HG03066 (cell line): ENCODE data around the gene OGDH.
"Not testable (repeated sequence)": the region's sequence is repeated elsewhere in the genome, so short reads cannot be mapped to it uniquely, and the experiment has no call there.

Experiments used
- ATAC-seq: cut with Tn5 transposase; IDR thresholded peaks from one replicate; pipeline ENCODE4 v1.9.1; 2021; ENCODE audit warnings: low read depth; ENCODE audit not compliant: unreplicated experiment

OGDH gene

DNA sequence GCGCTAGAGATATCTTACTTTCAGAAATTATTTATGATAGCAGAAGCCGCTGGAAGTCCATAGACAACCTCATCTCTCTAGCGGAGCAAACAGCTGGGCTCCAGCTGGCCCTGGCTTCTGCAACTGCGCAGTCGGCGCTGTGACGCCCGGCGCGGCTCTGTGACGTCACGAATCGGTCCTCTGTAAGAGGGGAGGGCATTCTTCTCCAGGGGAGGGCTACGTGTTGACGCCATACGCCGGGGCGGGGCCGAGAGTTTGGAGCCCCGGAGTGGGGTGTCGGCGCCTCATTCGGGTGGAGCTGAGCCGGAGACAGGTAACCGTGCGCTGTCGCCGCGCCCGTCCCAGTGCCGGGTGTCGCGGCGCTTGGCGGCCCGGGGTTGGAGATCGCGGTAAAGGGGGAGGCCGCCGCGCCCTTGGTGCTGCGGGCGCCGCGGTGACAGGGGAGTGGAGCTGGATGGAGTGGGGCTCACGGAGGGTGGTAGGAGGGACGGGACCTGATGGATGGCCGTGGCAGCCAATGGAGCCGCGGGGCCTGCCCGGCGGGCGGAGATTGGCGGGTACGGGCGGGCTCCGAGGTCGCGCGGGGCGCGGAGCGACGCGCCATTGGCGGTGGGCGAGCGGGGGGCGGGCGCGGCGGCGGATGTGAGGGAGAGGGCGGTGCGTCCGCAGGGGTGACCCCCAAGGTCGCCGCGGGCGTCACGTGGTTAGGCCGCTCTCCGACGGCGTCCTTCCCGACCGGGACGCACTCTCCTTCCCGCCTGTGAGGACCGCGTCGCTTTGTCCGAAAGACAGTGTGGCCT, at the start of gene OGDH:
Gene OGDH (plus strand): TSS at position 287 of the 800 bp plus-strand sequence. CDS start 17,717 bp downstream, outside the sequence.
- peak; percentile 95 for ATAC-seq

DNA sequence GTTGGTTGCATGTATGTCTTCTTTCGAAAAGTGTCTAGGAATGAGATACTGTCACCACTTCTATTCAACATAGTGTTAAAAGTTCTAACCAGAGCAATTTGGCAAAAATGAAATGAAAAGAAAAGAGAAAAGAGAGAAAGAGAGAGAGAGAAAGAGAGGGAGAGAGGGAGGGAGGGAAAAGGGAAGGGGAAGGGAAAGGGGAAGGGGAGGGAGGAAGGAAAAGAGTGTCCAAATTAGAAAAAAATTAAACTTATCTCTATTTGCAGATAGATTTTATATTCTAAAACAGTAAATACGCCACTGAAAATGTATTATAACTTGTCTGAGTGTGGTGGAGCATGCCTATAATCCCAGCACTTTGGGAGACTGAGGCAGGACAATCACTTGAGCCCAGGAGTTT, 48.9 kb upstream of the OGDH start:
- ATAC-seq: no peak

DNA sequence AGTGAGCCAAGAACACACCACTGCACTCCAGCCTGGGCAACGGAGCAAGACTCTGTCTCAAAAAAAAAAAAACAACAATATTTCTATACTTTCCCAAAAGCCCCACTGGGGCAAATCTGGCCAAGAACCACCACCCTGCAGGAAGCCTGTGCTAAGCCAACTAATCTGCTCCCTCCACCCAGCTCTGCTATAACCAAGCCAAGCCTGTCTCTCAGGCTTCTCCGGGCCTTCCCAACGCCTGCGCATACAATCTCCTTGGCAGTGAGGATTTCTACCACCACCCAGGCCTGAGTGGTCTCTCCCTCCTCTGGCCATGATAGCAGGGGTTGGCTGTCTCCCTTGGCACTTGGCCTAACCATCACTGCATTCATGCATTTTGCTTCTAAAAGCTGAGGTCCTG, 46.9 kb upstream of the OGDH start:
- no peak for ATAC-seq

DNA sequence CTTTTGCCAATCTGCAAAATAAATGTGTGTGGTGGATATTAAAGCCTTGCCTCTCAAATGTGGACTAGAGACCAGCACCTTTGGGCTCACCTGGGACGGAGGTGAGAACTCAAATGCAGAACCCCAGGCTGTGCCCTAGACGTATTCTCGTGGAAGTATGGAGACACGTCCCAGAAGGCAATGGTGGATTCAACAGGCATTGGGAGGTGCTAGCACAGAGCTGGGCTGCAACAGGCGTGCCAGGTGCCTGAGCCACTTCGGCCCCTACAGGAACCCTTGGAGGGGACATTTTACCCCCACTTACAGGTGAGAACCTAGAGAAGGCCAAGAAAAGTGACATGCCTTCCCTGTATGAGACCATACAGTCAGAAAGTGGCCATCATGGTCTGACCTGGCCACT, 44.9 kb upstream of the OGDH start:
- ATAC-seq: no peak

DNA sequence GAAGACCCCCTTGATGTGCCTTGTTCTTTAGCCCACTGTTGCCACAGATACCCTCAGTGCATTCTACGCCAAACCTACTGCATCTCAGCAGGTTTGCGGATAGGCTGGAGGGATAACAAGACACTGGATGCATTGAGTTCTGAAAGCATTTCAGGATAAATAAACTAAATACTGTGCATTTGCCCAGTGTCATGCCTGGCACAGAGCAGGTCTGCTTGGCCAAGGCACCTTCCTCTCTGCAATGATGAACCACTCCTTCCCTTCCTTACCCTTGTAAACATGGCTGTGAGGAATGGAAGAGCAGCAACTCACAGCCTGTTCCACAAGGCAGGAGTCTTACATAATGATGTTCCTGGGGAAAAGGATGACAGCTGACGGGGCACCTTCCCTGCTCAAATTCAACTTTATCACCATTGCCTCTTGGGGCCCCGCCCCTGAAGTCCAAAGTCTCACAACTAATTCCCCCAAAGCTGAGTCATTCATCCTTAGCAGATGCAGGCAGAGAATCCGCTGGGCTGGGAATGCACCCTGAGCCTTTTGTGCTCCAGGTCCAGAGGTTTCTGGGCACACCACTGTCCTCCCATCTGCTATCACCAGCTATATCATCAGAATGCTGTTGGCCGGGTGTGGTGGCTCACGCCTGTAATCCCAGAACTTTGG, 44.3 kb upstream of the OGDH start:
- no peak for ATAC-seq

DNA sequence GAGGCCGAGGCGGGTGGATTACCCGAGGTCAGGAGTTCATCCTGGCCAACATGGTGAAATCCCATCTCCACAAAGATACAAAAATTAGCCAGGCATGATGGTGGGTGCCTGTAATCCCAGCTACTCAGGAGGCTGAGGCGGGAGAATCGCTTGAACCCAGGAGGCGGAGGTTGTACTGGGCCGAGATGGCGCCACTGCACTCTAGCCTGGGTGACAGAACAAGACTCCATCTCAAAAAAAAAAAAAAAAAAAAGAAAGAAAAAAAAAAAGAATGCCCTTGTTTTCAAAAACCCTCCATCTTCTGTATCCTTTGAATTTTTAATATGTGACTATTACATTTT, 43.8 kb upstream of the OGDH start:
- ATAC-seq: not testable (repeated sequence)

DNA sequence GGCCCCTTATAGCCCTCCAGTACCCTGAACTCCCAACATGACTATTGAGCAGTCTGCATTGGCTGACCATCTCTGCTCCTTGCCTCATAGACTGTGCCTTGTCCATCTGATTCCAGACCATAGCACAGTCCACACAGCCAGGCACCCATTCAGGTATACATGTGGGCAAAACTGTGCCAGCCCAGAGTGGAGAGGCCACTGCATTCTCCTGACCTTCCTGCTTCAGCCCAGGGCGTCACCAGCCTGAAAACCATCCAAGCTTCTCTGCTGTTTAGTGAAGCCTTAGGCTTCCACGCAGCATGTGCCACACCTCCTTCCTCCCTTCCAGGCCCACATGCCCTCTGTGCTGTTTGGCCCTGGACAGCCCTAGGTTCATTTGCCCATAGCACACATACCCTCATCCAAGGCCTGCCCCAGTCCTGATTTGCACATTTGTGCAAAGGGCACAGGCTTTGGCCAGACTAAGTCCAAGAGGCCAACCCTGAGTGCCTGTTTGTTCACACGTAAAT, 43.2 kb upstream of the OGDH start:
- no peak for ATAC-seq

DNA sequence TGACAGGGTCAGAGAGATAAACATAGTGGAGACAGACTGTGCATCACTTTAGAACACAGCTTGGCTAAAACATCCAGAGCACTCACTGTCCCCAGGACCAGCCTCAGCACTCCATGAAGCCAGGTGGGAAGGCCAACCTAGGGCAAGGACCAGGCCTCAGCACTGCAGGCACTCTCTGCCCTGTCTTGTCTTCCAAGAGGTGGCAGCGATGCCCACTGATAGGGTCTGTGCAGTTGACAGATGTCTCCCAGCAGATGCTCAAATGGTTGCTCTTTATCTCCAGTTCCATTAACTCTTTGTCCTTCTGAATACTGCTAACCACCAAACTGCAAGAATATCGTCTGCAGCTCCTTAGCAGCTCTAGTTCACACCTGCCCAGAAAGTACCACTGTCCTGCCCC, 41.8 kb upstream of the OGDH start:
- ATAC-seq: no peak

DNA sequence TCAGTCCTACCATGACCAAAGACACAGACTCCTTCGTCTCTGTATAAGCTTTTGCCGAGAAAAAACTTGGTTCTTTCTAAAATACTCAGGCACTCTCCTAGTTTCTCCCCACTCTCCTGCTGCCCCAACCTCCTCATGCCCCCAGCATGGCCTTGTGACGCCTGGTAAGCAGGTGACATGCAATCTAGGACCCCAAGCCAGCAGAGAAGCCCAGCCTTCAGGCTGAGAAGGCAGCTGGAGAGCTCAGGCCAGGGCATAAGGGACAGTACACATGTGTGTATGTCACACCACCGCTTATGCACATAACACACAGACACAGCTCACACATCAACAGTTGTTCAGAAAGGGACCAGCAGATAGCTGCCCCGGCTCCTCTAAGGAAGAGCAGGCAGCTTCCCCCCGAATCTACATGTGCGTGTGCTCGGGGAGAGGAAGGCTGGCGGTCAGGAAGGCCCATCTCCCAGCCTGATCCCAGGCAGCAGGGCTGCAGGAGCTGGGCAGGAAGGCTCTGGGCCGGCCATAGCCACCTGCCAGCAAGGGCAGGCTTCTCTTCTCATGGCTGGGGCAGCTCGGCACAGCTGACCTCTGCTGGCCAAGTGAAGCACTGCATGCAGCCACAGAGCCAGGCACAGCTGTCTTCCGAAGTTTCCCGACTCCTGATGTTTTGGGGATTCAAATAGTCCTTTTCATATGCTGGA, 41.2 kb upstream of the OGDH start:
- no peak for ATAC-seq

DNA sequence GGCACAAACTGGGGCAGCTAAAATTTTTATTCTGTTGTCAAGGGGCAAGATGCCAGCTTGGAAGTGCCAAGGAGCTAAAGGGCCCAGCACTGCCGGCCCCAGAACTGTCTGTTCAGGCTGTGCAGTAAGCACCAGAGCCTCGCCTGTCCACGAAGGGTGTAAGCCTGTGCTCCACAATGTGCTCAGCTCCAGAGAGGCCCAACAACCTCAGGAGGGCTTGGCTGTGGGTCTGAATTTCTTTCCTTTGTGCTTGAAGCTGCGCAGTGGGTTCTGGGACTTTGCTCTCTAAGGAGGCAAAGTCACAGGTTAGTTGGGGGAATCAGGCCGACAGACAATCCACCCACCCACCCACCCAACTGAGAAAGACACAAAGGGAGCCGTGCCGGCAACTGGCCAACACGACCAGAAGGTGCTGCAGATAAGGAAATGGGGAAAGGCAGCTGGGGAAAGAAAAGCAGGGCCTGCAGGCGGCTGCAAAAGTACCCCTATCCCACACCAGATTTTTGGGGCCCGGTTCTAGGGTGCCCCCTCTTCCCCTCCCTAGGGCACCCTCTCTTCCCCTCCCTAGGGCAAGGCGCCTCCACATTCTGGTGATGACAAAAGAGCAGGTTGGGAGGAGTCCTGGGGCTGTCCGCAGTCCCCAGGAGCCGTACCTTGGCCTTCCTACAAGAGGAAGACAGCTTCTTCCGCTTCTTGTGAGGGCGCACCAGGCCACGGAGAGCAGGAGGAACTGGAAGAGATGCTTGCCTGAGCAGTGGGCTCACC, 40.5 kb upstream of the OGDH start:
- ATAC-seq: no peak

DNA sequence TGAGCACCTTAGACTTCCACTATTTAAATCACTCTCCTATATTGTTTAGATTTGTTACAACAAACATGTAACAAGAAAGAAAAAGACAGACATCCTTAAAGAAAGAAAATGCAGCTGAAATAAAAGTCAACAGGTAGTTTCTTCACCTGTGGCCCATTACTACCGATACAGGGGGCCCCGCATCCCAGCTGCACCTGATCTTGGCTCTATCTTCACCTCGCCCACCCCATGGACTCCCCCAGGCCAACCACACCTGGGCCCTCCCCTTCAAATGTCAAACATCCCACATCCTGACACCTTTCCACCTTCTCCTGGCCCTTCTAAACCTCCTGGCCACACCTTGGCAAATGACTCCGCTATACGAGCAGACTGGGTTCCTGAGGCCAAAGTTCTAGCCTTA, 39.7 kb upstream of the OGDH start:
- ATAC-seq: no peak

DNA sequence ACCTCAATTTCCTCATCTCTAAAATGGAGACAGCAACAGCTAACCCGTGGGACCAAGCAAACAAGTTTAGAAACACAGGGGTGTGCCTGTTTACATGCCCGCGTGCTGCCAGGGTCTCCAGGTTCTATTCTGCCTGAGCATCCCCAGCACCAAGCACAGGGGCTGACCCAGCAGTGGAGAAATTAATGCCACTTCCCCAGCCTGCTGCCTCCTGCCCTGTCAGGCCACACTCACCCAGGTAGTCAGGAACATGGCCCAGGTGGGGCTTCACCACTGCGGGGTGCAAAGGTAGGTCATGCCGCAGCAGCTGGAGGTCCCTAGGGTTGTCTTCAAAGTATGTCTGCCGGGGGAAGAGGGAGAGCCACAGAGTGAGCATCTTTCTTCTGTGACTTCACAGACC, 38.5 kb upstream of the OGDH start:
- ATAC-seq: no peak

DNA sequence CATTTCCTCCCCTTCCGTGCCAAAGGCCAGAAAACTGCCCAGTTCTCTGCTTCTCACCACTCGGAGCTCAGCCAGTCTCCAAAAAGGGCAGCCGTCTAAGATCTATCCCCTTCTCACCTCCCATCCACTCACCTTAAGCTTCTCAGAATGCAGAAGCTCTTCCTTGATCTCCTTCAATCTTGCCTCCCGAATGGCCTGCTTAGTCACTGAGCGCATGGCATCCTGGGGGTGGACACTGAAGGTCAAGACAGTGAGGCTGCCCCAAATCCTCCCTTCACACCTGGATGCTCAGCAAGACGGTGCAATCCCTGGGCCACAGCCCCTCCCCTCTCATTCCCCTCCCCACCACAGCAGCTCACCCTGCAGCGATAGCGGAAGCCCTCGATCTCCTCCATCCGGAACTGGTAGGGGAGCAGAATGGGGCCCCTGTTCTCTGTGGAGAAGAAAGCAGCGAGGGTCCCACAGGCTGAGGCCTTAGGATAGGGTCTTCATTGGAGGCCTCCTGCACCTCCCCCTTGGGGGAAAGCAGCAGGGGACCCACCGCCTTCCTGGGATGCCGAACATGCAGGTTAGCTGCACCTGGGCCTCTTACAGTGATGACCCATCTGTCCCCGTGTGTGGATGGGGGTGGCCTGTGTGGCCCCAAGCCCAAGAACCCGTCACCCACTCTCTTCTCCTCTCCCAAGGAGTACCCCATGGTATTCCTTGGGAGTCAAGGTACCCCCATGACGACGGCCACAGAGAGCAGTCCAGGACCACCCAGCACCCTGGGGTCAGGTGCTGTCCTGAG, 37.5 kb upstream of the OGDH start:
- ATAC-seq: no peak

DNA sequence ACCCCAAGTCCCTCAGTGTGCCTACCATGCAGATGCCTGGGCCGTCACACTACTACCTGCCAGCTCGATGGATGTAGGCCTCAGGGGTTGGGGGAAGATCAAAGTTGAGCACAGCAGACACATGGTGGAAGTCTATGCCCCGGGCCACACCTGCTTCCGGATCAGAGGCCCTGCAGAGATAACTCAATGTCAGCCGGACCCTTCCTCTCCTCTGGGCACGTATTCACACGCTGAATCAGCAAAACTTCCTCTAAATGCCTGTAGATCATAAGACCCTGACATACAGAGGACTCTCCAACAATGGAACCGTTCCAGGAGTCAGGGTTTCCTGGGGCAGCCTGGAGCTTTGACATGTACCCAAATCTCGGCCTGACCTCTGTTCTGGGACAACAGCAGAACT, 36.5 kb upstream of the OGDH start:
- ATAC-seq: no peak

DNA sequence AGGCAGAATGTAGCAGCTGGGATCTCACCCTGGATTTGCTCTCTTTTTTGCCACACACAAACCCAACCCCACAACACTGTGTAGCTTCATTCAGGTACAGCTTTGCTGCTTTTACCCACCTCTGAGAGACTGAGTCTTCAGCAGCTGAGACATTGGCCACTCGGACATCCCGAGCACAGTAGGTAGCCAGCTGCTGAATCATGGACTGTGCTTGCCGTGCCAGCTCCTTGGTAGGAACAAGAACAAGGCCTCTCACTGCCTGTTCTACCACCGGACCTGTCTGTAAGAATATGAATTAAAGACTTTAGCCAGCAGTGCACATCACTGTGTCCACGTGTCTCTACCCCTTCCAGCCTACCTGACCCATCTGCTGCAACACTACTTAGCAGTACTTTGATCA, 33.7 kb upstream of the OGDH start:
- no peak for ATAC-seq

DNA sequence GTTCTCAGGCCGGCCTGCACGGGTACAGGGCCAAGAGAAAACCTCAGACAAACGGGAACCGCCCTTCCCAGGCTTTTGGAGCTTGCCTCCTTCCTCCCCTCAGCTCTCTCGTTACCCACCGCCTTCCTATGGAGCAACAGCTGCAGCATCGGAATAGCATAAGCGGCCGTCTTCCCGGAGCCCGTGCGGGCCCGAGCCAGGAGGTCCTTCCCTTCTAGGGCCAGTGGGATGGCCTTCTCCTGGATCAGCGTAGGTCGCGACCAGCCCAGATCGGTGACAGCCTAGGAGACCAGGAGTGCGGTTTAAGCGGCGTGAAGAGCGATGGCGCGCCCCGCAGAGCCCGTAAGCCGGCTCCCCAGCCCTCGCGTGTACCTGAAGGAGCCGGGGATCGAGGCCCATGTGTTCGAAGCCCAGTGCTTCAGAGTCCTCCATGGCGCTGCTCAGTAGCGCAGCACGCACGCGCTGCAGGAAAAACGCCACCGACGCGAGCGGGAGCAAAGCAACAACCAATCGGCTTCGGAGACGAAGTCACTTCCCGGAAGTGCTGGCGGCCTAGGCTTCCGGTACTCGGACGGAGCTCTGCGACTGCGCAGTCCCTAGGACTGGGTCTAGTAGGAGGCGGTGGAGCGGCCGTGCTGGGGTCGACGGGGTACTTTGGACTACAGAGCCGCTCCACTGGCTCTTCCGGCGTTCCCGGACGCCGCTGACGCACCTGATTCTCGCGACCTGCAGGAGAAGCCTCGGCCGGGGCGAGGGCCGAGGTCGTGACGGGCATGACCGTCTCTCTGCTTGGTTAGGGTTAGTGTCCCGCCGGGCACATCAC, 32.8 kb upstream of the OGDH start, which contains the start of gene DDX56:
Gene DDX56 (minus strand): TSS at position 445 of the 823 bp plus-strand sequence. CDS start 13 bp downstream, at position 432.
- peak; percentile 83 for ATAC-seq

DNA sequence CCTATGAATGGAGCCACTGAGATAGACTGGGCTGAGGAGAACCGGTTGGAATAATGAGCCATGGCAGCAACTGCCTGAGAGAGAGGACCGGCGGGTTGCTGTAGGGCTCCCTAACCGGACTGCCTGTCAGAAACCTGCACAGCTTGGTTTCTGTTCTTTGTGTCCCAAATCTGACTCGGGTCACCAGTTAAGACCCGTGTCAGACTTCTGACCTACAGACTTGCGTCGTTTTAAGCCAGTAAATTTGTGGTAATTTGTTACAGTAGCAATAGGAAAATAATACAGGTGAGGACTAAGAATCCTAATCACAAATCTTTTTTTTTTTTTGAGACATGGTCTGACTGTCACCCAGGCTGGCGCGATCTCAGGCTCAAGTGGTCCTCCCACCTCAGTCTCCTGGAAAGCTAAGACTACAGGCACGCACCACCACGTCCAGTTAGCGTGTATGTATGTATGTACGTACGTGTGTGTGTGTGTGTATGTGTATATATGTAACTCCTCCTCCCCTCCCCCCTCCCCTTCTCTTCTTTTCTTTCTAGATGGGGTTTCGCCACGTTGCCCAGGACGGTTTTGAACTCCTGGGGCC, 32.0 kb upstream of the OGDH start:
- ATAC-seq: no peak

DNA sequence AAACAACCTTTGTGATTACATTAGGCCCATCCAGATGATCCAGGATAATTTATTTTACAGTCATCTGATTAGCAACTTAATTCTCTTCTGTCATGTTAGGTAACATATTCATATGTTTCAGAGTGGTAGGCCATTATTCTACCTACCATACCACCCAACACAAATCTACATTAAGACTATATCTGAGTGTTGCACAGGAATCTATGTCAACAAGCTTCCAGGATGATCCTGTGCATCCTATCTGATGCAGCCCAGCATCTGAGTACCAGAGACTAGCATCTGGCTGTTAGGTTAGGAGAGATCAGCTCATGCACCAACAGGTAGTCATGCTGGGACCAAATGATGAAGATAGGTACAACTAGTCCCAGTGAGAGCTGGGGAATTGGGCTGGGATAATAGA, 31.4 kb upstream of the OGDH start:
- ATAC-seq: no peak

DNA sequence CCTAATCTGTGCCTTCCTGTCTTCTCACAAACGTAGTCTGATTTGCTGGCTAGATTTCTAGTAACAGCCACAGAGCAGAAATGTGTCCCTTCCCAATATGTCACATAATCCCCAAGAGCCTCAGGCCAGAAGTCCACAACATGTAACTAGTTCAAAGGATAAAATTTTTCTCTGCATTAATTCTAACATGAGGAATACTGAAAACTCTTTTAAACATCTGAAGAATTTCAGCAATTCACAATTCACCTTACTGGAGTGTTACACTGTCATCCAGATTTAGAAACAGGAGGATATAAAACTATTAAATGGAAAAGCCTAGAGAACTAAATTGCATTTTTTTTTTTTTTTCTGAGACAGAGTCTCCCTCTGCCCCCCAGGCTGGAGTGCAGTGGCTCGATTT, 30.2 kb upstream of the OGDH start:
- no peak for ATAC-seq
